B cell (primary cell): ENCODE measurements around the gene ZNF407. TPM values are rescaled to one million over a fixed set of nuclear protein-coding genes. Genes with fewer than 3 reads are reported as not detected.

Source experiments
- ATAC-seq: fragments of 200-7000 bp; cut with Tn5 transposase; one replicate; pipeline ENCODE4 v1.10.0; 2021; ENCODE audit warnings: low read depth, mild to moderate bottlenecking, moderate number of reproducible peaks, moderate library complexity
- CTCF ChIA-PET: fragments of 350-600 bp; sonication (Branson Sonifier 250); formaldehyde crosslinking; loops from one replicate; lab custom pipeline; 2021; ENCODE audit warnings: antibody characterized with exemption, inconsistent platforms; lab: Charles Lee
- POLR2A ChIA-PET: fragments of 350-600 bp; sonication (Branson Sonifier 250); formaldehyde crosslinking; loops from one replicate; lab custom pipeline; 2021; ENCODE audit warnings: antibody characterized with exemption; lab: Charles Lee
- DNase-seq: peaks from one replicate; pipeline ENCODE4 v3.0.0; 2013
- H2AFZ ChIP-seq: 2 replicates; pipeline ENCODE4 v1.6.1; 2012; ENCODE audit warnings: mild to moderate bottlenecking, low read depth, low read length; ENCODE audit not compliant: insufficient read depth, poor library complexity, severe bottlenecking
- H3K27ac ChIP-seq, 2 donors: 1 replicate in 1 of 2; 2 replicates in 1 of 2; pipeline ENCODE4 v1.5.1; 2012 to 2013; ENCODE audit warnings: low read length in 2 of 2, mild to moderate bottlenecking in 2 of 2, moderate library complexity in 1 of 2
- H3K27me3 ChIP-seq, 4 experiments: fragments of 200-600 bp in 1 of 4; sonication (generic) in 1 of 4; replicated peaks in 1 of 4; 1 replicate in 2 of 4; 2 replicates in 2 of 4; pipeline versions ENCODE4 v1.6.1 to v1.7.0; 2013 to 2016; ENCODE audit warnings: low read length in 3 of 4, mild to moderate bottlenecking in 2 of 4, mixed read lengths in 1 of 4, moderate library complexity in 1 of 4; ENCODE audit not compliant: insufficient read depth in 4 of 4, control insufficient read depth in 3 of 4; ENCODE audit errors: control extremely low read depth in 1 of 4
- H3K36me3 ChIP-seq, 2 experiments: replicated peaks in 1 of 2; 1 replicate in 1 of 2; 2 replicates in 1 of 2; pipeline versions ENCODE4 v1.6.1 to v1.7.1; 2013; ENCODE audit warnings: low read length in 1 of 2; ENCODE audit not compliant: insufficient read depth in 2 of 2, control insufficient read depth in 1 of 2; ENCODE audit errors: control extremely low read depth in 1 of 2, extremely low read depth in 1 of 2
- H3K4me1 ChIP-seq, 2 donors: fragments of 200-600 bp in 1 of 2; sonication (generic) in 1 of 2; 1 replicate in 1 of 2; 2 replicates in 1 of 2; pipeline versions ENCODE4 v1.5.1 to v1.6.1; 2013 to 2017; ENCODE audit warnings: low read length in 2 of 2; ENCODE audit not compliant: control insufficient read depth in 2 of 2, insufficient read depth in 2 of 2
- H3K4me2 ChIP-seq: replicated peaks from 2 replicates; pipeline ENCODE3; 2012; ENCODE audit warnings: mild to moderate bottlenecking, low read depth, low read length; ENCODE audit not compliant: poor library complexity, severe bottlenecking
- H3K4me3 ChIP-seq, 5 experiments: fragments of 200-600 bp in 1 of 5; sonication (generic) in 1 of 5; 1 replicate in 3 of 5; 2 replicates in 2 of 5; pipeline versions ENCODE4 v1.5.1 to v1.7.0; 2011 to 2016; ENCODE audit warnings: low read length in 4 of 5, mild to moderate bottlenecking in 4 of 5, low read depth in 2 of 5, control low read depth in 1 of 5, moderate library complexity in 1 of 5; ENCODE audit not compliant: insufficient read depth in 1 of 5; ENCODE audit errors: control extremely low read depth in 1 of 5, extremely low read depth in 1 of 5
- H3K79me2 ChIP-seq: fragments of 200-600 bp; sonication (generic); one replicate; pipeline ENCODE4 v1.6.0; 2016; ENCODE audit warnings: low read length; ENCODE audit not compliant: control insufficient read depth, insufficient read depth
- H3K9ac ChIP-seq: fragments of 200-600 bp; sonication (generic); 2 replicates; pipeline ENCODE4 v1.6.1; 2017; ENCODE audit warnings: mild to moderate bottlenecking, low read length, moderate library complexity
- H3K9me3 ChIP-seq, 3 donors: one replicate each; pipeline versions ENCODE4 v1.6.1 to v1.7.1; 2013; ENCODE audit warnings: low read length in 2 of 3; ENCODE audit not compliant: control insufficient read depth in 2 of 3, insufficient read depth in 1 of 3; ENCODE audit errors: control extremely low read depth in 1 of 3
- H4K20me1 ChIP-seq: 2 replicates; pipeline ENCODE4 v1.6.0; 2012; ENCODE audit warnings: mild to moderate bottlenecking, low read length; ENCODE audit not compliant: insufficient read depth, control insufficient read depth, poor library complexity, severe bottlenecking
- H3K27ac Mint-ChIP-seq: one replicate; pipeline ENCODE4 v1.8.0; 2021; ENCODE audit warnings: mixed read lengths
- H3K27me3 Mint-ChIP-seq: one replicate; pipeline ENCODE4 v1.8.0; 2021; ENCODE audit warnings: mixed read lengths
- H3K4me1 Mint-ChIP-seq: one replicate; pipeline ENCODE4 v1.8.0; 2021; ENCODE audit warnings: mixed read lengths
- H3K4me3 Mint-ChIP-seq: one replicate; pipeline ENCODE4 v1.8.0; 2021; ENCODE audit warnings: mixed read lengths
- H3K9me3 Mint-ChIP-seq: one replicate; pipeline ENCODE4 v1.8.0; 2022; ENCODE audit warnings: mixed read lengths; ENCODE audit not compliant: insufficient read depth
- CTCF ChIP-seq: fragments of 200-600 bp; IDR thresholded peaks from one replicate; pipeline ENCODE4 v1.8.0; 2022; ENCODE audit warnings: antibody characterized with exemption, mild to moderate bottlenecking
- EZH2 ChIP-seq: IDR thresholded peaks from 2 replicates; pipeline ENCODE4 v1.6.1; 2012; ENCODE audit warnings: borderline replicate concordance, low read depth, mild to moderate bottlenecking, moderate library complexity, low read length; ENCODE audit not compliant: insufficient read depth, poor library complexity, severe bottlenecking
- WGBS: methylation state at CpG from one replicate; pipeline ENCODE4 v1.1.5; 2013; ENCODE audit warnings: missing lambda C conversion rate; ENCODE audit not compliant: insufficient coverage; 5-methylcytosine and 5-hydroxymethylcytosine counted together
- intact Hi-C: fragments of 100-400 bp; cut with micrococcal nuclease; formaldehyde crosslinking; loops from one replicate; pipeline ENCODE4 v1.10.0; 2022
- polyA plus RNA-seq: library from polyadenylated mRNA; depleted of rRNA; stranded (reverse); fragments of >200 nt; gene quantifications from 2 replicates; pipeline ENCODE4 v1.2.3, GENCODE V29; 2012
- total RNA-seq, 2 donors: library from RNA; stranded (reverse); fragments of 120-200 nt in 1 of 2; gene quantifications; 1 replicate in 1 of 2; 2 replicates in 1 of 2; pipeline versions ENCODE4 v1.2.3 to v1.2.4, GENCODE V29; 2013 to 2022

The ZNF407 gene
- total and polyA plus RNA-seq, 2 donors (not counting 1 experiment from before 2014, with no cell fraction given), result 4.5 to 37.1 TPM

- Mint-ChIP-seq H3K27ac (no peak overlapping the region), H3K4me3 (no peak overlapping the region), H3K9me3 (no peaks in the 10 kb centered on the region), H3K4me1 (no peaks in the 10 kb centered on the region), H3K27me3 (no peaks in the 10 kb centered on the region)
- no peak overlapping the region for H3K9ac ChIP-seq
- no peaks in the 10 kb centered on the region for H3K4me1 ChIP-seq
- H2AFZ ChIP-seq, result no peak overlapping the region
- no peak overlapping the region for H3K4me3 ChIP-seq
- intact Hi-C loops, result no loop called here
- POLR2A ChIA-PET, result no interaction called here
- no peaks in the 10 kb centered on the region for H4K20me1 ChIP-seq
- no peaks in the 10 kb centered on the region for H3K36me3 ChIP-seq
- ATAC-seq, result no peak
- DNase-seq, result no peak
- no peaks in the 10 kb centered on the region for H3K27me3 ChIP-seq
- 100% methylated on average over 3 of the region's 4 CpGs for WGBS
- TF ChIP-seq EZH2, result no peak
- TF ChIP-seq CTCF, result no peak
- CTCF ChIA-PET, result no interaction called here
- no peak overlapping the region for H3K27ac ChIP-seq
- H3K9me3 ChIP-seq, result no peaks in the 10 kb centered on the region
- no peaks in the 10 kb centered on the region for H3K79me2 ChIP-seq
- H3K4me2 ChIP-seq, result no peak overlapping the region
These were observed 330.7 kb downstream of the ZNF407 start for GRCh38 chr18:74928194-74928968.

GRCh38 chr18:74929110-74929509, 331.4 kb downstream of the ZNF407 start:
- intact Hi-C loops, result no loop called here
- Histone ChIP-seq H4K20me1 (no peaks in the 10 kb centered on the region), H2AFZ (no peak overlapping the region), H3K79me2 (no peaks in the 10 kb centered on the region), H3K27ac (no peak overlapping the region), H3K9ac (no peak overlapping the region), H3K4me1 (no peaks in the 10 kb centered on the region), H3K9me3 (no peaks in the 10 kb centered on the region), H3K4me3 (no peak overlapping the region), H3K4me2 (no peak overlapping the region), H3K27me3 (no peaks in the 10 kb centered on the region), H3K36me3 (no peaks in the 10 kb centered on the region)
- TF ChIP-seq CTCF (no peak), EZH2 (no peak)
- Mint-ChIP-seq H3K4me1 (no peaks in the 10 kb centered on the region), H3K27ac (no peak overlapping the region), H3K4me3 (no peak overlapping the region), H3K27me3 (no peaks in the 10 kb centered on the region), H3K9me3 (no peaks in the 10 kb centered on the region)
- no peak for ATAC-seq
- CTCF ChIA-PET, result no interaction called here
- no peak for DNase-seq
- 97% methylated on average over 6 of the region's 11 CpGs for WGBS
- POLR2A ChIA-PET, result no interaction called here
